Measurements from ENCODE around the gene DNAJB9.

GRCh38 chr7:108605559-108606201, 36.0 kb downstream of the DNAJB9 start:
- TF ChIP-seq CTCF (IDR thresholded peaks at IDR 0.05; ENCODE audit: low read length) (no peak), EZH2 (IDR thresholded peaks at IDR 0.05; ENCODE audit: borderline replicate concordance, low read length) (no peak)
